Muscle layer of colon (tissue), 2 donors: ENCODE data around the gene TARBP2.
A peak's percentile ranks its signal among the peaks of the same experiment; 100 is the strongest.

Source experiments
- H3K27ac ChIP-seq: one replicate; pipeline ENCODE4 v1.7.0; 2013; ENCODE audit warnings: low read depth, mild to moderate bottlenecking, low read length, moderate library complexity
- H3K27me3 ChIP-seq, 2 donors: one replicate each; pipeline ENCODE4 v1.7.0; 2013; ENCODE audit warnings: low read length in 2 of 2, mild to moderate bottlenecking in 2 of 2; ENCODE audit not compliant: insufficient read depth in 2 of 2, control insufficient read depth in 1 of 2
- H3K36me3 ChIP-seq: one replicate; pipeline ENCODE4 v1.7.0; 2013; ENCODE audit warnings: mild to moderate bottlenecking, low read length; ENCODE audit not compliant: insufficient read depth
- H3K4me1 ChIP-seq: one replicate; pipeline ENCODE4 v1.7.0; 2013; ENCODE audit warnings: mild to moderate bottlenecking, low read length; ENCODE audit not compliant: insufficient read depth
- H3K4me3 ChIP-seq, 2 donors: one replicate each; pipeline ENCODE4 v1.7.0; 2013; ENCODE audit warnings: low read length in 2 of 2, low read depth in 1 of 2, mild to moderate bottlenecking in 1 of 2, moderate library complexity in 1 of 2
- H3K9ac ChIP-seq: one replicate; pipeline ENCODE4 v1.7.0; 2013; ENCODE audit warnings: low read length
- H3K9me3 ChIP-seq: one replicate; pipeline ENCODE4 v1.7.0; 2013; ENCODE audit warnings: mild to moderate bottlenecking, low read length
- donor health status: abdominal sarcoma.
- donor health status: Adenocarcinoma of cecum.

TARBP2 gene

GRCh38 chr12:53500776-53501614 lies at the start of gene TARBP2:
Gene TARBP2, plus strand, starts transcription at chr12:53501283. Its CDS starts 126 bp downstream, at chr12:53501409.
- H3K9me3 ChIP-seq, result no peaks in the 10 kb centered on the region
- H3K4me1 ChIP-seq, result peaks cover 31% of the 10 kb centered on the region

GRCh38 chr12:53451661-53452158 lies 49.4 kb upstream of the TARBP2 start, which contains the start of gene PCBP2:
Gene PCBP2, plus strand, starts transcription at chr12:53452102. Its CDS starts 2,699 bp downstream, at chr12:53454801.
- Histone ChIP-seq H3K9ac (peak within 1 kb of the TSS; percentile 67), H3K27me3 (no peaks in the 10 kb centered on the region), H3K4me1 (peaks cover 24% of the 10 kb centered on the region), H3K36me3 (peaks cover 25% of the 10 kb centered on the region), H3K4me3 (peak within 1 kb of the TSS; percentile 76 to 96), H3K27ac (peak within 1 kb of the TSS; percentile 100), H3K9me3 (no peaks in the 10 kb centered on the region)

More at GRCh38 chr12:53500776-53501614, at the start of gene TARBP2:
- peak within 1 kb of the TSS; percentile 85 for H3K9ac ChIP-seq
- H3K4me3 ChIP-seq, result peak within 1 kb of the TSS; percentile 50 to 63
- H3K36me3 ChIP-seq, result peaks cover 6% of the 10 kb centered on the region
- no peaks in the 10 kb centered on the region for H3K27me3 ChIP-seq
- H3K27ac ChIP-seq, result peak within 1 kb of the TSS; percentile 98

- H3K4me1 ChIP-seq, result peaks cover 24% of the 10 kb centered on the region
- H3K27ac ChIP-seq, result peak overlapping the region; percentile 100
- peak overlapping the region; percentile 76 to 96 for H3K4me3 ChIP-seq
- H3K36me3 ChIP-seq, result peaks cover 32% of the 10 kb centered on the region
- H3K9ac ChIP-seq, result peak overlapping the region; percentile 67
- no peaks in the 10 kb centered on the region for H3K27me3 ChIP-seq
- H3K9me3 ChIP-seq, result no peaks in the 10 kb centered on the region
Observed at GRCh38 chr12:53452159-53453077, 48.7 kb upstream of the TARBP2 start.

GRCh38 chr12:53453953-53454640 lies 47.0 kb upstream of the TARBP2 start:
- no peak overlapping the region for H3K4me3 ChIP-seq
- H3K27ac ChIP-seq, result no peak overlapping the region
- H3K9me3 ChIP-seq, result no peaks in the 10 kb centered on the region

GRCh38 chr12:53454707-53455106 lies 46.4 kb upstream of the TARBP2 start:
- H3K36me3 ChIP-seq, result peaks cover 50% of the 10 kb centered on the region
- H3K4me3 ChIP-seq, result no peak overlapping the region
- no peaks in the 10 kb centered on the region for H3K9me3 ChIP-seq
- no peaks in the 10 kb centered on the region for H3K27me3 ChIP-seq
- peaks cover 24% of the 10 kb centered on the region for H3K4me1 ChIP-seq
- H3K9ac ChIP-seq, result no peak overlapping the region
- H3K27ac ChIP-seq, result no peak overlapping the region

More at GRCh38 chr12:53453953-53454640, 47.0 kb upstream of the TARBP2 start:
- peaks cover 44% of the 10 kb centered on the region for H3K36me3 ChIP-seq
- H3K4me1 ChIP-seq, result peaks cover 24% of the 10 kb centered on the region
- H3K9ac ChIP-seq, result peak overlapping the region; percentile 67
- no peaks in the 10 kb centered on the region for H3K27me3 ChIP-seq

GRCh38 chr12:53456654-53457366 lies 44.3 kb upstream of the TARBP2 start:
- Histone ChIP-seq H3K36me3 (peaks cover 71% of the 10 kb centered on the region), H3K9me3 (no peaks in the 10 kb centered on the region), H3K4me1 (peaks cover 20% of the 10 kb centered on the region), H3K4me3 (no peak overlapping the region), H3K27me3 (no peaks in the 10 kb centered on the region), H3K27ac (no peak overlapping the region), H3K9ac (no peak overlapping the region)

GRCh38 chr12:53459097-53459496 lies 42.0 kb upstream of the TARBP2 start:
- H3K27ac ChIP-seq, result no peak overlapping the region

GRCh38 chr12:53461059-53461458 lies 40.0 kb upstream of the TARBP2 start:
- H3K36me3 ChIP-seq, result peaks cover 94% of the 10 kb centered on the region
- no peak overlapping the region for H3K9ac ChIP-seq
- H3K9me3 ChIP-seq, result no peaks in the 10 kb centered on the region
- H3K4me3 ChIP-seq, result no peak overlapping the region
- H3K4me1 ChIP-seq, result no peaks in the 10 kb centered on the region
- H3K27me3 ChIP-seq, result no peaks in the 10 kb centered on the region
- no peak overlapping the region for H3K27ac ChIP-seq

More at GRCh38 chr12:53459097-53459496, 42.0 kb upstream of the TARBP2 start:
- no peaks in the 10 kb centered on the region for H3K27me3 ChIP-seq
- H3K9me3 ChIP-seq, result no peaks in the 10 kb centered on the region
- H3K9ac ChIP-seq, result no peak overlapping the region
- no peak overlapping the region for H3K4me3 ChIP-seq
- H3K36me3 ChIP-seq, result peaks cover 93% of the 10 kb centered on the region
- H3K4me1 ChIP-seq, result peaks cover 7% of the 10 kb centered on the region

- no peaks in the 10 kb centered on the region for H3K9me3 ChIP-seq
- H3K4me1 ChIP-seq, result no peaks in the 10 kb centered on the region
- no peaks in the 10 kb centered on the region for H3K27me3 ChIP-seq
- H3K9ac ChIP-seq, result no peak overlapping the region
- no peak overlapping the region for H3K4me3 ChIP-seq
- H3K36me3 ChIP-seq, result peaks cover 94% of the 10 kb centered on the region
- H3K27ac ChIP-seq, result no peak overlapping the region
Observed at GRCh38 chr12:53461591-53461990, 39.5 kb upstream of the TARBP2 start.

GRCh38 chr12:53462935-53463334 lies 38.1 kb upstream of the TARBP2 start:
- H3K27ac ChIP-seq, result no peak overlapping the region
- H3K4me1 ChIP-seq, result no peaks in the 10 kb centered on the region
- H3K36me3 ChIP-seq, result peaks cover 96% of the 10 kb centered on the region

More at GRCh38 chr12:53462935-53463334, 38.1 kb upstream of the TARBP2 start:
- no peak overlapping the region for H3K9ac ChIP-seq
- H3K9me3 ChIP-seq, result no peaks in the 10 kb centered on the region
- H3K27me3 ChIP-seq, result no peaks in the 10 kb centered on the region
- no peak overlapping the region for H3K4me3 ChIP-seq
